CD4-positive, alpha-beta T cell (primary cell): Measurements from ENCODE around the gene PIAS2. TPM values are rescaled to one million over a fixed set of nuclear protein-coding genes. Genes with fewer than 3 reads are reported as not detected.

ENCODE experiments used
- ATAC-seq: fragments of 200-7000 bp; cut with Tn5 transposase; one replicate; pipeline ENCODE4 v1.10.0; 2022; ENCODE audit warnings: mild to moderate bottlenecking; ENCODE audit not compliant: poor library complexity
- CTCF ChIA-PET: fragments of 350-600 bp; sonication (Branson Sonifier 250); formaldehyde crosslinking; loops from one replicate; lab custom pipeline; 2021; ENCODE audit warnings: antibody characterized with exemption, inconsistent platforms; lab: Charles Lee
- POLR2A ChIA-PET: fragments of 350-600 bp; sonication (Branson Sonifier 250); formaldehyde crosslinking; loops from one replicate; lab custom pipeline; 2021; ENCODE audit warnings: antibody characterized with exemption, inconsistent platforms; lab: Charles Lee
- DNase-seq, 14 experiments: peaks; one replicate each; pipeline ENCODE4 v3.0.0-alpha.2; 2013 to 2020; ENCODE audit warnings: mixed read lengths in 2 of 14
- H3K27ac ChIP-seq, 2 donors: one replicate each; pipeline versions ENCODE4 v1.5.1 to v1.7.0; 2013; ENCODE audit warnings: low read length in 2 of 2, low read depth in 1 of 2, mild to moderate bottlenecking in 1 of 2
- H3K27me3 ChIP-seq, 2 experiments: 1 replicate in 1 of 2; 2 replicates in 1 of 2; pipeline versions ENCODE4 v1.6.1 to v1.7.0; 2013; ENCODE audit warnings: low read length in 2 of 2, control low read depth in 1 of 2, mild to moderate bottlenecking in 1 of 2, moderate library complexity in 1 of 2; ENCODE audit not compliant: insufficient read depth in 2 of 2, control insufficient read depth in 1 of 2
- H3K36me3 ChIP-seq: one replicate; pipeline ENCODE4 v1.6.1; 2013; ENCODE audit warnings: low read length, control low read depth; ENCODE audit not compliant: insufficient read depth
- H3K4me1 ChIP-seq: one replicate; pipeline ENCODE4 v1.6.1; 2013; ENCODE audit warnings: low read length, control low read depth; ENCODE audit not compliant: insufficient read depth
- H3K4me3 ChIP-seq: one replicate; pipeline ENCODE4 v1.5.1; 2013; ENCODE audit warnings: mild to moderate bottlenecking, low read length, moderate library complexity
- H3K9me3 ChIP-seq, 2 experiments: 1 replicate in 1 of 2; 2 replicates in 1 of 2; pipeline versions ENCODE4 v1.6.1 to v1.7.0; 2013; ENCODE audit warnings: low read length in 2 of 2, mild to moderate bottlenecking in 2 of 2, control low read depth in 1 of 2, moderate library complexity in 1 of 2; ENCODE audit not compliant: control insufficient read depth in 1 of 2, insufficient read depth in 1 of 2
- H3K27ac Mint-ChIP-seq: one replicate; pipeline ENCODE4 v1.8.0; 2020; ENCODE audit warnings: mixed read lengths
- H3K27me3 Mint-ChIP-seq: one replicate; pipeline ENCODE4 v1.8.0; 2021; ENCODE audit warnings: mixed read lengths
- H3K36me3 Mint-ChIP-seq: one replicate; pipeline ENCODE4 v1.8.0; 2021; ENCODE audit warnings: low read depth, mixed read lengths
- H3K4me1 Mint-ChIP-seq: one replicate; pipeline ENCODE4 v1.8.0; 2021; ENCODE audit warnings: low read depth, mixed read lengths
- H3K4me3 Mint-ChIP-seq: one replicate; pipeline ENCODE4 v1.8.0; 2020; ENCODE audit warnings: mild to moderate bottlenecking, mixed read lengths
- H3K9me3 Mint-ChIP-seq: one replicate; pipeline ENCODE4 v1.8.0; 2020; ENCODE audit warnings: mixed read lengths
- intact Hi-C, 2 experiments: fragments of 100-400 bp; cut with DNase I in 1 of 2; cut with micrococcal nuclease in 1 of 2; formaldehyde crosslinking; loops; one replicate each; pipeline versions ENCODE4 v1.15.1 to v1.9.0; 2023 to 2025; cut with DNase I, micrococcal nuclease
- total RNA-seq, 174 experiments: library from RNA in 2 of 174; stranded (reverse) in 2 of 174; gene quantifications; one replicate each; pipeline ENCODE4 v1.2.3 and lab custom pipeline; 2021 to 2026
- TF ChIP-seq, protein P1 (sequence below): fragments of 200-600 bp; IDR thresholded peaks from one replicate; pipeline ENCODE4 v1.8.0; 2022; ENCODE audit warnings: antibody characterized with exemption, mild to moderate bottlenecking

Gene PIAS2
- total RNA-seq, 2 experiments from 2014 or later = 32.0 to 36.3 TPM

DNA sequence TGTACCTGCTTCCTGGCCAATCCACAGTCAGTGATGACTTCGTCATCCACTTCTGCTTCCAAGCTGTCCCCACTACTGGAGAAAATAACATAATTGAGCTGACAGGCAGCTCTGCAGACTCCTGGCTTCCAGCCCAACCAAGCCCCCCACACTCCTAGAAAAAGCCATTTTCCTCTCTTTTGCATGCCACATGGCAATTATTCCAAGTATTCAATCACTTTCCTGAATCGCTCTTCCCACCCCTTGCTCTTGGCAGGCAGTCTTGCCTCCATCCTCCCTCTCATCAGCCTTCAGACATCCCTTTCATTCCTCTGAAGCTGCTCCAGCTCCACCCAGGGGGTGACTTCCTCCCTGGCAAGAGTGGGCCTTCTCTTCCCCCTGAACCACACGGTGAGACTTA, 146.2 kb downstream of the PIAS2 start:
- intact Hi-C loops = no loop called here
- H3K36me3 Mint-ChIP-seq = no peaks in the 10 kb centered on the region
- no peaks in the 10 kb centered on the region for H3K9me3 ChIP-seq
- no peak overlapping the region for H3K4me3 Mint-ChIP-seq
- H3K4me1 ChIP-seq = no peaks in the 10 kb centered on the region
- no peak overlapping the region for H3K27ac Mint-ChIP-seq
- ATAC-seq (no peak), DNase-seq (no peak)
- TF ChIP-seq, protein P1, sequence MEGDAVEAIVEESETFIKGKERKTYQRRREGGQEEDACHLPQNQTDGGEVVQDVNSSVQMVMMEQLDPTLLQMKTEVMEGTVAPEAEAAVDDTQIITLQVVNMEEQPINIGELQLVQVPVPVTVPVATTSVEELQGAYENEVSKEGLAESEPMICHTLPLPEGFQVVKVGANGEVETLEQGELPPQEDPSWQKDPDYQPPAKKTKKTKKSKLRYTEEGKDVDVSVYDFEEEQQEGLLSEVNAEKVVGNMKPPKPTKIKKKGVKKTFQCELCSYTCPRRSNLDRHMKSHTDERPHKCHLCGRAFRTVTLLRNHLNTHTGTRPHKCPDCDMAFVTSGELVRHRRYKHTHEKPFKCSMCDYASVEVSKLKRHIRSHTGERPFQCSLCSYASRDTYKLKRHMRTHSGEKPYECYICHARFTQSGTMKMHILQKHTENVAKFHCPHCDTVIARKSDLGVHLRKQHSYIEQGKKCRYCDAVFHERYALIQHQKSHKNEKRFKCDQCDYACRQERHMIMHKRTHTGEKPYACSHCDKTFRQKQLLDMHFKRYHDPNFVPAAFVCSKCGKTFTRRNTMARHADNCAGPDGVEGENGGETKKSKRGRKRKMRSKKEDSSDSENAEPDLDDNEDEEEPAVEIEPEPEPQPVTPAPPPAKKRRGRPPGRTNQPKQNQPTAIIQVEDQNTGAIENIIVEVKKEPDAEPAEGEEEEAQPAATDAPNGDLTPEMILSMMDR = no peak
- peaks cover 0 to 2% of the 10 kb centered on the region in 2 experiments for H3K27me3 ChIP-seq
- H3K4me1 Mint-ChIP-seq = no peaks in the 10 kb centered on the region
- no peak overlapping the region for H3K4me3 ChIP-seq
- POLR2A ChIA-PET = no interaction called here
- no peaks in the 10 kb centered on the region for H3K9me3 Mint-ChIP-seq
- H3K27me3 Mint-ChIP-seq = no peaks in the 10 kb centered on the region
- H3K36me3 ChIP-seq = no peaks in the 10 kb centered on the region
- H3K27ac ChIP-seq = no peak overlapping the region
- CTCF ChIA-PET = no interaction called here

DNA sequence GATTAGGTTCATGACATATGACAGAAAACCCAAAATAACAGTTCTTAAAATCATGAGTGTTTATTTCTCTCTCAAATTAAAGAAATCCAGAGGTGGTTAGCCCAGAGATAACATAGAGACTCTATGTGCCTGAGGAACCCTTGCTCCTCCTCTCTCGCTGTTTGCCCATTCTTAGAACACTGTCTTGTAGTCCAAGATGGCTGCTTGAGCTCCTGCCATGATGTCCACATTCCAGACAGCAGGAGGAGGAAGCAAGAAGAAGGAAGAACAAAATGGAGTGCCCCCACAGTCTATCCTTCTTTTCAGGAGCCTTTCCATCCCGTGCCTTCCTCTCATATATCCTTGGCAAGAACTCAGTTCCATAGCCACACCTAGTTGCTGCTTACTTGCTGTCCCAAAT, 146.6 kb downstream of the PIAS2 start:
- peaks cover 1% of the 10 kb centered on the region for H3K27me3 Mint-ChIP-seq
- TF ChIP-seq, protein P1 = no peak
- Histone ChIP-seq H3K27ac (no peak overlapping the region), H3K9me3 (no peaks in the 10 kb centered on the region), H3K4me1 (no peaks in the 10 kb centered on the region), H3K36me3 (no peaks in the 10 kb centered on the region), H3K4me3 (no peak overlapping the region), H3K27me3 (peaks cover 0 to 2% of the 10 kb centered on the region in 2 experiments)
- no peaks in the 10 kb centered on the region for H3K36me3 Mint-ChIP-seq
- ChIA-PET POLR2A (no interaction called here), CTCF (no interaction called here)
- no peak overlapping the region for H3K27ac Mint-ChIP-seq
- intact Hi-C loops = no loop called here
- ATAC-seq = no peak
- DNase-seq = no peak
- H3K9me3 Mint-ChIP-seq = no peaks in the 10 kb centered on the region
- H3K4me1 Mint-ChIP-seq = no peaks in the 10 kb centered on the region
- no peak overlapping the region for H3K4me3 Mint-ChIP-seq

DNA sequence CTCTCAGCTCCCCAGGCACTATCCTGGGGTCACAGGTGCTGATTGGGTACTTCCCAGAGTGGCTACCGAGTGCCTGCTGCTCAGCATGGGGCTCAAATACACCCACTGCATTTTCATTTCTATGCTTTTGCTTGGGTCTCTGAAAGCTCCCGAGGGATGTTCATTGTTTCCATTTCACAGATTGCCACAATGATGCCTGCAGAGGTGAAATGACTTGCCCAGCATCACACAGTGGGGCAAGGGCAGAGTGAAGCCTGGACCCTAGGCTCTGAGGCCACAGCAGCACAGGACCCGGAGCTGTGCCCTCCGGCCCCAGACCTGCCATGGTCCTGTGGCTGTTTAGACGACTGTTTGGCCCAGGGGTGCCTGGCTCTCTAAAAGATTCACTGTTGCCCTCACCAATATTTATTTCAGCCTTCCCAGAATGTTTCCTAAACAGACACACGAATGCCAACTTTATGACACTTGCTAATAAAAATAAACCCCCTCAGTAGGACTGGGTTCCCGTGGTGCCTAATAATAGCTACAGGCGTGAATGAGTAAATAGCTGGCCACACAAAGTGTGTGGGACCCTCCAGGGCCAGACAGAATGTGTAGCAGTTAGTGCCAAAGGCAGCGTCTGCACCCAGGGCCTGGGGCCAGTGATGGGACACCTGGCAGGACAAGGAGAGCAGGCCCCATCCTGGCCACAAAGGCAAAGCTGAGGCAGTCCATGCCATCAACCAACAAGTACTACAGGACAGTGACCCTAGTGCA, 149.0 kb downstream of the PIAS2 start:
- H3K4me3 Mint-ChIP-seq = no peak overlapping the region
- H3K27me3 Mint-ChIP-seq = peaks cover 21% of the 10 kb centered on the region
- no peaks in the 10 kb centered on the region for H3K4me1 Mint-ChIP-seq
- TF ChIP-seq, protein P1 = no peak
- Histone ChIP-seq H3K9me3 (no peaks in the 10 kb centered on the region), H3K27me3 (peaks cover under 1 to 2% of the 10 kb centered on the region in 2 experiments), H3K4me1 (no peaks in the 10 kb centered on the region), H3K4me3 (no peak overlapping the region), H3K36me3 (no peaks in the 10 kb centered on the region), H3K27ac (no peak overlapping the region)
- no peak for ATAC-seq
- H3K36me3 Mint-ChIP-seq = no peaks in the 10 kb centered on the region
- ChIA-PET CTCF (no interaction called here), POLR2A (no interaction called here)
- no peak for DNase-seq
- no peak overlapping the region for H3K27ac Mint-ChIP-seq
- intact Hi-C loops = no loop called here
- H3K9me3 Mint-ChIP-seq = no peaks in the 10 kb centered on the region
